Panc1 (cell line): Measurements from ENCODE around the gene TRIM29. TPM values are rescaled to one million over a fixed set of nuclear protein-coding genes. Genes with fewer than 3 reads are reported as not detected.

ENCODE experiments used
- ATAC-seq: fragments of 200-7000 bp; cut with Tn5 transposase; 2 replicates; pipeline ENCODE4 v1.9.1; 2020; ENCODE audit warnings: mild to moderate bottlenecking, moderate library complexity
- BruUV-seq: library from RNA; stranded (reverse); fragments of 400-500 nt; replicated peaks from 2 replicates; lab custom pipeline; 2021; lab: Mats Ljungman, UMichigan
- CTCF ChIA-PET: fragments of 300-600 bp; sonication (Branson Sonifier 250); formaldehyde crosslinking; loops from one replicate; lab custom pipeline; 2022; ENCODE audit warnings: antibody characterized with exemption; lab: Charles Lee
- POLR2A ChIA-PET: fragments of 300-600 bp; sonication (Branson Sonifier 250); formaldehyde crosslinking; loops from one replicate; lab custom pipeline; 2022; ENCODE audit warnings: antibody characterized with exemption; lab: Charles Lee
- DNase-seq: peaks from one replicate; pipeline ENCODE4 v3.0.0-alpha.2; 2010; ENCODE audit warnings: low read depth, low spot score
- H3K27ac ChIP-seq: 2 replicates; pipeline ENCODE4 v1.5.1; 2011; ENCODE audit warnings: mild to moderate bottlenecking, low read length, inconsistent platforms
- H3K27me3 ChIP-seq: fragments of 200-500 bp; sonication (Bioruptor generic); 2 replicates; pipeline ENCODE4 v1.6.0; 2014; ENCODE audit warnings: low read length, inconsistent platforms; ENCODE audit not compliant: control insufficient read depth, insufficient read depth
- H3K36me3 ChIP-seq: fragments of 200-500 bp; sonication (Bioruptor generic); 2 replicates; pipeline ENCODE4 v1.5.1; 2014; ENCODE audit warnings: inconsistent platforms, mild to moderate bottlenecking, low read length, moderate library complexity; ENCODE audit not compliant: control insufficient read depth, insufficient read depth
- H3K4me1 ChIP-seq: 2 replicates; pipeline ENCODE4 v1.5.1; 2011; ENCODE audit warnings: inconsistent platforms, mild to moderate bottlenecking, low read length, moderate library complexity; ENCODE audit not compliant: control insufficient read depth, insufficient read depth
- H3K4me3 ChIP-seq, 2 experiments: 2 replicates each; pipeline ENCODE4 v1.5.1; 2011 to 2012; ENCODE audit warnings: low read depth in 2 of 2, low read length in 2 of 2, mild to moderate bottlenecking in 2 of 2, inconsistent platforms in 1 of 2, moderate library complexity in 1 of 2
- H3K9me3 ChIP-seq: fragments of 200-500 bp; sonication (Bioruptor generic); 2 replicates; pipeline ENCODE4 v1.5.1; 2014; ENCODE audit warnings: low read depth, mild to moderate bottlenecking, inconsistent platforms, low read length, moderate library complexity; ENCODE audit not compliant: control insufficient read depth, insufficient read depth
- POLR2AphosphoS5 ChIP-seq: IDR thresholded peaks from 2 replicates; pipeline ENCODE4 v1.6.1; 2012; ENCODE audit warnings: mild to moderate bottlenecking, low read depth, low read length, moderate library complexity
- SIN3A ChIP-seq: IDR thresholded peaks from 2 replicates; pipeline ENCODE4 v1.6.1; 2012; ENCODE audit warnings: low read depth, mild to moderate bottlenecking, low read length, moderate library complexity, borderline replicate concordance; ENCODE audit not compliant: insufficient read depth
- TCF7L2 ChIP-seq: IDR thresholded peaks from 2 replicates; pipeline ENCODE4 v1.6.1; 2011; ENCODE audit warnings: mild to moderate bottlenecking, low read depth, low read length, inconsistent platforms
- in situ Hi-C: cut with HindIII; loops from 2 replicates; pipeline ENCODE4 v1.10.0; 2016; ENCODE audit warnings: low sequenced_read_pairs, low pct_unique_long_range_greater_than_20kb
- intact Hi-C: fragments of 100-400 bp; cut with micrococcal nuclease; formaldehyde crosslinking; loops from one replicate; pipeline ENCODE4 v1.10.0; 2022; ENCODE audit not compliant: unreplicated experiment
- total RNA-seq: library from RNA; stranded (reverse); gene quantifications from one replicate; pipeline ENCODE4 v1.2.1, GENCODE V29; 2021; ENCODE audit not compliant: unreplicated experiment
- TF ChIP-seq, protein P1 (sequence below): fragments of 450-650 bp; IDR thresholded peaks from 2 replicates; pipeline ENCODE4 v1.5.1; 2017; ENCODE audit warnings: mild to moderate bottlenecking
- TF ChIP-seq, protein P2 (sequence below), 2 experiments: IDR thresholded peaks; 2 replicates each; pipeline ENCODE4 v1.6.1; 2011 to 2012; ENCODE audit warnings: low read depth in 2 of 2, control low read depth in 1 of 2, low read length in 1 of 2, mild to moderate bottlenecking in 1 of 2, moderate library complexity in 1 of 2; ENCODE audit not compliant: insufficient read depth in 1 of 2

Gene TRIM29
- total RNA-seq, 1 experiment from 2014 or later, result 0.64 TPM

DNA sequence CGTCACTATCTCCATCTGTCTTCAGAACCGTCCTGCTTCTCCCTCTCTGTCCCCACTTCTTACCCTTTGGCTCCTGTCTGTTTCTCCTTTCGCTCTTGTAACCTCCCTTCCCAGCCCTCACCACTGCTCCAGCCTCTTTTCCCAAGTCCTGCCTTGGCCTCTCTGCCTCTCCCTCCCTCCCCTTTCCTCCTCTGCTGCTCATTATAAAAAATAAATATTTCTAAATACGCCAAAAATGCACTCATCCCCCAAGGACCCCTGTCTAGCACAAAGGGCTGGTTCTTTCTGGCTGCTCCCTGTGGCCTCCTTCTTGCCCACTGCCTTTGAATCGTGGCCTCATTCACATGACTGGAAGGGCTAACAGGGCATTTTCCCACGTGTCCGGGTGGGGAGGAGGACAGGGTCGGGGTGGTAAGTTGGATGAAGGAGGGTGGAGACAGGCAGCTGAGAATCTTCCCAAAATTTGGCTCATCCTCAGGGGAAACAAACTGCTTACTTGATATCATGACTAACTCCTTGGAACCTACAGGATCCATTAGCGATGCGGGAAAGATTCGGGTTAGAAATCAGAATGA lies 46.5 kb upstream of the TRIM29 start:
- DNase-seq (no peak), ATAC-seq (no peak)
- H3K4me1 ChIP-seq, result no peaks in the 10 kb centered on the region
- in situ Hi-C loops (no loop called here), intact Hi-C loops (no loop called here)
- TF ChIP-seq, protein P1, sequence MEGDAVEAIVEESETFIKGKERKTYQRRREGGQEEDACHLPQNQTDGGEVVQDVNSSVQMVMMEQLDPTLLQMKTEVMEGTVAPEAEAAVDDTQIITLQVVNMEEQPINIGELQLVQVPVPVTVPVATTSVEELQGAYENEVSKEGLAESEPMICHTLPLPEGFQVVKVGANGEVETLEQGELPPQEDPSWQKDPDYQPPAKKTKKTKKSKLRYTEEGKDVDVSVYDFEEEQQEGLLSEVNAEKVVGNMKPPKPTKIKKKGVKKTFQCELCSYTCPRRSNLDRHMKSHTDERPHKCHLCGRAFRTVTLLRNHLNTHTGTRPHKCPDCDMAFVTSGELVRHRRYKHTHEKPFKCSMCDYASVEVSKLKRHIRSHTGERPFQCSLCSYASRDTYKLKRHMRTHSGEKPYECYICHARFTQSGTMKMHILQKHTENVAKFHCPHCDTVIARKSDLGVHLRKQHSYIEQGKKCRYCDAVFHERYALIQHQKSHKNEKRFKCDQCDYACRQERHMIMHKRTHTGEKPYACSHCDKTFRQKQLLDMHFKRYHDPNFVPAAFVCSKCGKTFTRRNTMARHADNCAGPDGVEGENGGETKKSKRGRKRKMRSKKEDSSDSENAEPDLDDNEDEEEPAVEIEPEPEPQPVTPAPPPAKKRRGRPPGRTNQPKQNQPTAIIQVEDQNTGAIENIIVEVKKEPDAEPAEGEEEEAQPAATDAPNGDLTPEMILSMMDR, result no peak
- no TSS peak for BruUV-seq
- no peak overlapping the region for H3K27ac ChIP-seq
- no peaks in the 10 kb centered on the region for H3K9me3 ChIP-seq
- no peaks in the 10 kb centered on the region for H3K36me3 ChIP-seq
- ChIA-PET CTCF (no interaction called here), POLR2A (no interaction called here)
- no peak overlapping the region for H3K4me3 ChIP-seq
- H3K27me3 ChIP-seq, result no peaks in the 10 kb centered on the region

DNA sequence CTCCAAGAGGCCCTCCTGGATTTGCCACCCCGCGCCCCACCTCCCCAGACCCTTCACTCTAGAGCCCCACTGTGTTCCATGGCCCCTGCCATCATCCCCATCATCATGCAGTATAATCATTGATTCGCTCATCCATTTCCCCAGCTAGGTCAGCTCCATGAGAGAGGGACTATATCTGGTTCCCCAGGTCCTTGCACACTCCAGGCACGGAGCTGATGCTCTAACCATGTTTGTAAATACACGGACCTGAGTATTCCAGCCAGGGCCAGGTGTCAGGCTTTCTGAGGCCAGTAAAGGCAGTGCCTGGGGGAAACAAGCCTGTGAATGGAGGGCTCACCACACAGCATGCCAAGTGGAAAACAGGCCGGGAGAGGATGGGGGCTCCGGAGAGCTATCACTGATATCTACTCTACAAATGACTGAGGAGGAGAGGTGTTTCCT lies 45.8 kb upstream of the TRIM29 start:
- ATAC-seq, result no peak

More for the DNA sequence above, 45.8 kb upstream of the TRIM29 start:
- Histone ChIP-seq H3K4me3 (no peak overlapping the region), H3K4me1 (no peaks in the 10 kb centered on the region), H3K27me3 (no peaks in the 10 kb centered on the region), H3K27ac (no peak overlapping the region), H3K9me3 (no peaks in the 10 kb centered on the region), H3K36me3 (no peaks in the 10 kb centered on the region)
- intact Hi-C loops, result no loop called here
- CTCF ChIA-PET, result no interaction called here
- in situ Hi-C loops, result no loop called here
- TF ChIP-seq POLR2AphosphoS5 (no peak), TCF7L2 (no peak), SIN3A (no peak)
- TF ChIP-seq, protein P2, sequence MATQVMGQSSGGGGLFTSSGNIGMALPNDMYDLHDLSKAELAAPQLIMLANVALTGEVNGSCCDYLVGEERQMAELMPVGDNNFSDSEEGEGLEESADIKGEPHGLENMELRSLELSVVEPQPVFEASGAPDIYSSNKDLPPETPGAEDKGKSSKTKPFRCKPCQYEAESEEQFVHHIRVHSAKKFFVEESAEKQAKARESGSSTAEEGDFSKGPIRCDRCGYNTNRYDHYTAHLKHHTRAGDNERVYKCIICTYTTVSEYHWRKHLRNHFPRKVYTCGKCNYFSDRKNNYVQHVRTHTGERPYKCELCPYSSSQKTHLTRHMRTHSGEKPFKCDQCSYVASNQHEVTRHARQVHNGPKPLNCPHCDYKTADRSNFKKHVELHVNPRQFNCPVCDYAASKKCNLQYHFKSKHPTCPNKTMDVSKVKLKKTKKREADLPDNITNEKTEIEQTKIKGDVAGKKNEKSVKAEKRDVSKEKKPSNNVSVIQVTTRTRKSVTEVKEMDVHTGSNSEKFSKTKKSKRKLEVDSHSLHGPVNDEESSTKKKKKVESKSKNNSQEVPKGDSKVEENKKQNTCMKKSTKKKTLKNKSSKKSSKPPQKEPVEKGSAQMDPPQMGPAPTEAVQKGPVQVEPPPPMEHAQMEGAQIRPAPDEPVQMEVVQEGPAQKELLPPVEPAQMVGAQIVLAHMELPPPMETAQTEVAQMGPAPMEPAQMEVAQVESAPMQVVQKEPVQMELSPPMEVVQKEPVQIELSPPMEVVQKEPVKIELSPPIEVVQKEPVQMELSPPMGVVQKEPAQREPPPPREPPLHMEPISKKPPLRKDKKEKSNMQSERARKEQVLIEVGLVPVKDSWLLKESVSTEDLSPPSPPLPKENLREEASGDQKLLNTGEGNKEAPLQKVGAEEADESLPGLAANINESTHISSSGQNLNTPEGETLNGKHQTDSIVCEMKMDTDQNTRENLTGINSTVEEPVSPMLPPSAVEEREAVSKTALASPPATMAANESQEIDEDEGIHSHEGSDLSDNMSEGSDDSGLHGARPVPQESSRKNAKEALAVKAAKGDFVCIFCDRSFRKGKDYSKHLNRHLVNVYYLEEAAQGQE (IDR thresholded peaks at IDR 0.05; ENCODE audit: insufficient read depth in 1 of 2, low read depth in 2 of 2, low read length in 1 of 2), result no peak
- TF ChIP-seq, protein P1, result no peak
- no peak for DNase-seq
- BruUV-seq, result no TSS peak
- POLR2A ChIA-PET, result no interaction called here
